GM18867 (cell line): ENCODE data around the gene MAN2A1.

Experiments used
- ATAC-seq: cut with Tn5 transposase; IDR thresholded peaks from one replicate; pipeline ENCODE4 v1.9.1; 2021; ENCODE audit warnings: mild to moderate bottlenecking, moderate library complexity; ENCODE audit not compliant: unreplicated experiment

The MAN2A1 gene

DNA sequence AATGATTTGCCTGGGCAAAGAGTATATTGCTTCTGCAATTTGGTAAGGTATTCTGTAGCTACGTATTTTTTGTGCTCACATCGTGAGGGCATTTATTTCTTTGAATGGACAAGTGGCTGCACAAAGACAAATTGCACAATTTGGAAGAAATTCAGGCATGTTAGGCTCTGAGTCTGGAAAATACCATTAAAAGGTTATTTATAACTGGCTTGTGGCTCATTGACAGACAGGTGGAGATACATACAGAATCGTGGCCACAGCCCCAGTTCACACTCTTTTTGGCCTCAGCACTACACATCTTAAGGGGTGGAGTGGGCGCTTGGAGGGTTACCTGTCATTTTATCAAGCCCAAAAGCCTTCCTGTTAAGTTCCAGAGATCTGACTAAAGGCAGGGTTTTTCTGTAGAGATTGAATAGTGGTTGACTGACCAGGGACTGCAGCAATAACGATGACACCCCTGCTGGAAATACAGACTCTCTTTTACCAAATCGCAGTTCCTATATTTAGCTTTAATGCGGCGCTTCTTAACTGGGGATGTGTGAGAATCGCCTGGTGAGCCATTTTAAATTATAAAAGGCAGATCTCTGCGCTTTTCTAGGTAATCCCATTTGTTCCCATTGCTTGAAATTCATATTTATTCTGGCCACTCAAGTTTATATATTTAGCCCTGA is 14.7 kb downstream of the MAN2A1 start:
- ATAC-seq, result no peak

- no peak for ATAC-seq
Measured at GRCh38 chr5:109705596-109705995, 15.9 kb downstream of the MAN2A1 start.

DNA sequence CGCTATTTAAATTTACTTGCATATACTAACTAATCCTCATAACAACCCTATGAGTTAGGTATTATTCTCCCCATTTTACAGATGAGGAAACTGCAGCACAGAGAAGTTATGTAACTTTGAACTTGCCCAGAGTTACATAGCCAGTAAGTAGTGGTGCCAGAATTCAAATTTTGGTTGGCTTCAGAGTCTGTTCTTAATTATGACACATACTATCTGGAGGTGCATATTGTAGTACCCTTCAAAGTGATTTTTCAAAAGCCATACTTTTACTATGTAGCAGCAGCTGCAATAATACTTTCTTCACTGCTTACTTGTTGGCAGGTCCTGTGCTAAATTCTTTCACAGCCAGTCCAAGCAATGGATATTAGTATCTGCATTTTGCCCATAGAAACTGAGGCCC is 16.4 kb downstream of the MAN2A1 start:
- ATAC-seq, result no peak

- no peak for ATAC-seq
Measured at GRCh38 chr5:109707531-109707930, 17.8 kb downstream of the MAN2A1 start.

GRCh38 chr5:109708813-109709212 is 19.1 kb downstream of the MAN2A1 start:
- ATAC-seq, result no peak

GRCh38 chr5:109709225-109709624 is 19.5 kb downstream of the MAN2A1 start:
- ATAC-seq, result no peak

DNA sequence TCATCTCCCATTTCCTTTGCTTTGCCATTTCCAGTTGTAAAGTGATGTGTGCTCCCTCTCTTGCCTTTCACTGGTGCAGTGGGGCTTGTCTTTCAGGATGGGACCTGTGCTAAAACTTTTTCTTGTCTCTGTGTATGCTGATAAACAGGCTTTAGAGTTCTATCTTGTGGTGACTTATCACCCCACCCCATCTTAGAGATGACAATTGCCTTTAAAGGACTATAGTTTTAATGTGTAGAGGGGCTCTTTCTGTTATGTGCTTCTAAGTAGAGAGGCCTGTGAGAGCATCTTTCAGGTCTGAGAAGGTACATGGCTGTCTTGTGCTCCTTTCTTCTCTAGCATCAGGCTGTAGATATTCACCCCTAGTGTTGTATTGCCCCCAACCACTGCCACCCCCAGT is 21.9 kb downstream of the MAN2A1 start:
- ATAC-seq, result no peak

DNA sequence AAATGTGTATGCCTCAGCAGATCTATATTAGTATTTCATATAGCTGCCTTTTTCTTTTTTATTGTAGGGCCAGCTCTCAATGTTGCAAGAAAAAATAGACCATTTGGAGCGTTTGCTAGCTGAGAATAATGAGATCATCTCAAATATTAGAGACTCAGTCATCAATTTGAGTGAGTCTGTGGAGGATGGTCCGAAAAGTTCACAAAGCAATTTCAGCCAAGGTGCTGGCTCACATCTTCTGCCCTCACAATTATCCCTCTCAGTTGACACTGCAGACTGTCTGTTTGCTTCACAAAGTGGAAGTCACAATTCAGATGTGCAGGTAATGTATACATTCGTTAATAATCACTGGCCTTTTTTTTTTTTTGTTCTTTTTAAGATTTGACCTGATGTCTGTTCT is 23.7 kb downstream of the MAN2A1 start:
- ATAC-seq, result no peak

- no peak for ATAC-seq
Measured at GRCh38 chr5:109714592-109714991, 24.9 kb downstream of the MAN2A1 start.

- ATAC-seq, result no peak
Measured at GRCh38 chr5:109718216-109718615, 28.5 kb downstream of the MAN2A1 start.

DNA sequence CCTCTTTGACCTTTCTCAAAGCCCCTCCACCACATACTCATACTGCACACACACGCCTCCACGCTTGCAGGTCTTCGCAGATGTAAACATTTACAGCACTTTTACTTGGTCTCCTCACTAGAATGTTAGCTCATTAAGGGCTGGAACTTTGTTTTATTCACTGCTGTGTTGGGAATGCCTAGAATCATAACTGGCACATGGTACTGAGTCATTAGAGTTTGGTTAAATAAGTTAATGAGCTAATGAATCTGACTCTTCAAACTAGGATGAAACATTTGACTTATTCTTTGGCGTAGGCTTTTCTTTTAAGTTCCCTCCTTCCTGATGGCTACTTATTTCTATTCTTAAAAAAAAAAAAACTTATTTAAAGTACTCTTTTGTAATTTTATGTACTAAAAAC is 28.9 kb downstream of the MAN2A1 start:
- ATAC-seq, result no peak

- no peak for ATAC-seq
Measured at GRCh38 chr5:109719978-109720377, 30.3 kb downstream of the MAN2A1 start.

- ATAC-seq, result no peak
Measured at GRCh38 chr5:109721741-109722140, 32.0 kb downstream of the MAN2A1 start.

DNA sequence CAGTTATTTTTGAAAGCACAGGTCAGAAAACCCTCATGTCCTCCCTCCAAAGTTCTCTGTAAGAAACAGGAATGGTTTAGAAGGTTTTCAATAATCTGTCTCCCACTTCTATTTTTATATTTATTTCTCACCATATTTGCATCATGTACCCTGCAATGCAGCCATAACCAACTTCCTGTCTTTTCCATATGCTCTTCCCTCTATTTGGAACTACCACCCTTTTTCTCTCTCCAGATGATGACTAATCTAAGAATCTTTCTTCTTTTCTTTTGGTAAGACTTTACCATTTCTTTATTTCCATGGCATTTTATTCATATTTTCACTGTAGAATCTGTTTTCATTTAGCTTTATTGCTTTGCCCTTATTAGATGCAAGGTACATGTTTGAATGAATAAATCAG is 33.9 kb downstream of the MAN2A1 start:
- ATAC-seq, result no peak

- no peak for ATAC-seq
Measured at GRCh38 chr5:109725135-109725534, 35.4 kb downstream of the MAN2A1 start.

GRCh38 chr5:109739741-109740728 is 50.3 kb downstream of the MAN2A1 start:
- ATAC-seq, result peak; percentile 82

- no peak for ATAC-seq
Measured at GRCh38 chr5:109740966-109741365, 51.2 kb downstream of the MAN2A1 start.

GRCh38 chr5:109741390-109741789 is 51.7 kb downstream of the MAN2A1 start:
- no peak for ATAC-seq

DNA sequence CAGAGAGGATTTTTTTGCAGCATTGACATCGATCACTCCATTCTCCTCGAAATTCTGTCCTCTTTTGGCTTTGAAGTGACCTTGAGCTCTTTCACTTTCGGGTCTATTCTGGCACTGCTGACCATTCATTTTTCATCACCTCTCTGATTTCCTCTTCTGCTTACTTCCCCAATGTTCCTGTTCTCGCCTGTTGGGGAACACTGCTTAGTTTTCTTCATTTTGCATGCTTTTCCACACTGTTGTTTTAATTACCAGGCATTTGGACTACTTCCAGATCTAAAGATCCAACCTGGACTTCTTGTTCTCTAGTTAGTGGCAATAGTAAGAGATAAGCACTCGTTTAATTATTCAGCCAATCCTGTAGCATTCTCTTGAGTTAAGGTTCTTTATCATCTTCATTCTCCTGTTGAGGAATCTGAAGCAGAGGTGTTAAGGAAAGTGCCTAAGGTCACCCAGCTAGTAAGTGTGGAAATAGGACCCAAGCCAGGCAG is 53.4 kb downstream of the MAN2A1 start:
- peak; percentile 51 for ATAC-seq

DNA sequence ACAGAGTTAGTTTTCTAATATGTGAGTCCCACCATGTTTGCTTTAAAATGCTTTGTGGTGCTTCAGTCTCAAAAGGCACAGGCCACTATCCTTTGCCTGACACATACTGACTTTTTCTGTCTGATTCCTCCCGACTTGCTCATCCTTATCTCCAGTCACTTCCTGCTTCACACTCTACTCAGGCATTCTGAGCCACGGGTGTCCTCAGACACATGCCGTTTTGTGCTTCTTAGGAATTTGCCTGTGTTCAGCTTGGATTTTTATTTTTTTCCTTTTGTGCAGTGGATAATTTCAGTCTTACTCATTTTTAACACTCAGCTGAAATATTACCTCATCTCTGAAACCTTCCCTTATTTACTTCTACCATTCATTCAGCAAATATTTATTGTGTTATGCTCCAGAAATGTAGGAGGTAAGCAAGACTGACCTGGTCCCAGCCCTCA is 54.1 kb downstream of the MAN2A1 start:
- no peak for ATAC-seq

DNA sequence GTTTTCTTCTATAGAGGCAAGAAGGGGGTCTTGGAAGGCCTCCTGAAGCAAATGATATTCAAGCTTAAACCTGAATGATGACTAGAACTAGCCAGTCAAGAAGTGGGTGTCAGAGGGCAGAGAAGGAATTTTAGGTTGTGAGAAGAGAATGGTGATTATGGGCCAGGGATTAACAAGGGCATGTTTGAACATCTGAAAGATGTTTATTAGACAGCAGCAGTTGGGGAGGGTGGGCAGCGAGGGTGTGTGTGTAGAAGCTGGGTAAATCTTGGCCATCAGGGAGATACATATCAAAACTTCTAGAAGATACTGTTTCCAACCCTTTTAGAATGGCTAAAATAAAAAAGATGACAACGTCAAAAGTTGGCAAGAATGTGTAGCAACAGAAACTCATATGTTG is 54.5 kb downstream of the MAN2A1 start:
- no peak for ATAC-seq

- ATAC-seq, result no peak
Measured at GRCh38 chr5:109748546-109748945, 58.8 kb downstream of the MAN2A1 start.
